ENCODE results near the gene CYLD.

The CYLD gene

DNA sequence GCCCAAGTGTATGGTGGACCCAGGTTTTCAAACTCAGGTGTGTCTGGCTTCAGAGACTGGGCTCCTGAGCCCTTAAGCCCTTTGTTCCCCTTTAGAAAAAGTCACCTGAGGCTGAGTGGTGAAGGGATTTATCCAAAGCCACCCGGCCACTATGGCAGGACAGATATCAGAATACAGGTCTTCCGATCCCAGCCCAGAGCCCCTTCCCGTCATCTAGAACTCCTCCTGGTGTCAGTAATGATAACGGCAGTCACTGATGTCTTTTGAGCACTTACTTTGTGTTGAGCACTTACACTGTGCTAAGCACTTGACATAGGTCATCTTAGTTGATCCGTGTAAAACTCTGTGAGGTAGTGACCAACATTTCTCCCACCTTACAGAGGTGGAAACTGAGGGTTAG lies 31.9 kb upstream of the CYLD start:
- no peak overlapping the region for H3K4me2 ChIP-seq (ENCODE audit: low read length)
- TF ChIP-seq, protein P1, sequence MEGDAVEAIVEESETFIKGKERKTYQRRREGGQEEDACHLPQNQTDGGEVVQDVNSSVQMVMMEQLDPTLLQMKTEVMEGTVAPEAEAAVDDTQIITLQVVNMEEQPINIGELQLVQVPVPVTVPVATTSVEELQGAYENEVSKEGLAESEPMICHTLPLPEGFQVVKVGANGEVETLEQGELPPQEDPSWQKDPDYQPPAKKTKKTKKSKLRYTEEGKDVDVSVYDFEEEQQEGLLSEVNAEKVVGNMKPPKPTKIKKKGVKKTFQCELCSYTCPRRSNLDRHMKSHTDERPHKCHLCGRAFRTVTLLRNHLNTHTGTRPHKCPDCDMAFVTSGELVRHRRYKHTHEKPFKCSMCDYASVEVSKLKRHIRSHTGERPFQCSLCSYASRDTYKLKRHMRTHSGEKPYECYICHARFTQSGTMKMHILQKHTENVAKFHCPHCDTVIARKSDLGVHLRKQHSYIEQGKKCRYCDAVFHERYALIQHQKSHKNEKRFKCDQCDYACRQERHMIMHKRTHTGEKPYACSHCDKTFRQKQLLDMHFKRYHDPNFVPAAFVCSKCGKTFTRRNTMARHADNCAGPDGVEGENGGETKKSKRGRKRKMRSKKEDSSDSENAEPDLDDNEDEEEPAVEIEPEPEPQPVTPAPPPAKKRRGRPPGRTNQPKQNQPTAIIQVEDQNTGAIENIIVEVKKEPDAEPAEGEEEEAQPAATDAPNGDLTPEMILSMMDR (IDR thresholded peaks at IDR 0.05): no peak
- H3K4me3 ChIP-seq (ENCODE audit: low read depth, low read length): no peak overlapping the region
- H3K27ac ChIP-seq: no peak overlapping the region
- H3K36me3 ChIP-seq (ENCODE audit: control insufficient read depth, insufficient read depth, low read length): no peaks in the 10 kb centered on the region
- no peak overlapping the region for H2AFZ ChIP-seq
- no peaks in the 10 kb centered on the region for H3K4me1 ChIP-seq
- H3K27me3 ChIP-seq (ENCODE audit: control insufficient read depth, insufficient read depth, low read length): no peaks in the 10 kb centered on the region
- no peak overlapping the region for H3K9ac ChIP-seq
- no peaks in the 10 kb centered on the region for H3K79me2 ChIP-seq
- no peaks in the 10 kb centered on the region for H3K9me3 ChIP-seq (ENCODE audit: control insufficient read depth, low read length)

DNA sequence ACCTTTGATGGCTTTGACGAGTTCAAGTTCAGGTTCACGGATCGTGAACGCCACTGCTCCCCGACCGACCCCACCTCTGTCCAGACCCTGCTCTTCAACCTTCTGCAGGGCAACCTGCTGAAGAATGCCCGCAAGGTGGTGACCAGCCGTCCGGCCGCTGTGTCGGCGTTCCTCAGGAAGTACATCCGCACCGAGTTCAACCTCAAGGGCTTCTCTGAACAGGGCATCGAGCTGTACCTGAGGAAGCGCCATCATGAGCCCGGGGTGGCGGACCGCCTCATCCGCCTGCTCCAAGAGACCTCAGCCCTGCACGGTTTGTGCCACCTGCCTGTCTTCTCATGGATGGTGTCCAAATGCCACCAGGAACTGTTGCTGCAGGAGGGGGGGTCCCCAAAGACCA lies 30.8 kb upstream of the CYLD start:
- Histone ChIP-seq H3K27ac (no peak overlapping the region), H3K4me1 (no peaks in the 10 kb centered on the region), H3K79me2 (no peaks in the 10 kb centered on the region), H3K9me3 (ENCODE audit: control insufficient read depth, low read length) (no peaks in the 10 kb centered on the region), H3K27me3 (ENCODE audit: control insufficient read depth, insufficient read depth, low read length) (no peaks in the 10 kb centered on the region), H3K36me3 (ENCODE audit: control insufficient read depth, insufficient read depth, low read length) (no peaks in the 10 kb centered on the region), H2AFZ (no peak overlapping the region), H3K9ac (no peak overlapping the region), H3K4me2 (ENCODE audit: low read length) (no peak overlapping the region), H3K4me3 (ENCODE audit: low read depth, low read length) (no peak overlapping the region)
- TF ChIP-seq, protein P1 (IDR thresholded peaks at IDR 0.05): no peak

DNA sequence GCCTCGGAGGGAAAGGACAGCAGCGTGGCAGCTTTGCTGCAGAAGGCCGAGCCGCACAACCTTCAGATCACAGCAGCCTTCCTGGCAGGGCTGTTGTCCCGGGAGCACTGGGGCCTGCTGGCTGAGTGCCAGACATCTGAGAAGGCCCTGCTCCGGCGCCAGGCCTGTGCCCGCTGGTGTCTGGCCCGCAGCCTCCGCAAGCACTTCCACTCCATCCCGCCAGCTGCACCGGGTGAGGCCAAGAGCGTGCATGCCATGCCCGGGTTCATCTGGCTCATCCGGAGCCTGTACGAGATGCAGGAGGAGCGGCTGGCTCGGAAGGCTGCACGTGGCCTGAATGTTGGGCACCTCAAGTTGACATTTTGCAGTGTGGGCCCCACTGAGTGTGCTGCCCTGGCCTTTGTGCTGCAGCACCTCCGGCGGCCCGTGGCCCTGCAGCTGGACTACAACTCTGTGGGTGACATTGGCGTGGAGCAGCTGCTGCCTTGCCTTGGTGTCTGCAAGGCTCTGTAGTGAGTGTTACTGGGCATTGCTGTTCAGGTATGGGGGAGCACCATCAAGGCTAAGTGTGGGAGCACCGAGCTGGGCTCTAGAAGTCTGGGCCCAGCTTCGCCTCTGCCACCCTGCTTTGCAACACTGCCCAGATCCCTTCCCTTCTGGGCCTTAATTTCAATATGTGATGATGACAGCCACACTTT lies 29.9 kb upstream of the CYLD start:
- H3K9ac ChIP-seq: no peak overlapping the region
- no peak overlapping the region for H3K4me3 ChIP-seq (ENCODE audit: low read depth, low read length)
- H3K9me3 ChIP-seq (ENCODE audit: control insufficient read depth, low read length): no peaks in the 10 kb centered on the region
- TF ChIP-seq, protein P1 (IDR thresholded peaks at IDR 0.05): no peak
- H3K27ac ChIP-seq: no peak overlapping the region
- H3K4me1 ChIP-seq: no peaks in the 10 kb centered on the region
- no peaks in the 10 kb centered on the region for H3K27me3 ChIP-seq (ENCODE audit: control insufficient read depth, insufficient read depth, low read length)
- no peak overlapping the region for H2AFZ ChIP-seq
- H3K36me3 ChIP-seq (ENCODE audit: control insufficient read depth, insufficient read depth, low read length): no peaks in the 10 kb centered on the region
- no peak overlapping the region for H3K4me2 ChIP-seq (ENCODE audit: low read length)
- H3K79me2 ChIP-seq: no peaks in the 10 kb centered on the region

DNA sequence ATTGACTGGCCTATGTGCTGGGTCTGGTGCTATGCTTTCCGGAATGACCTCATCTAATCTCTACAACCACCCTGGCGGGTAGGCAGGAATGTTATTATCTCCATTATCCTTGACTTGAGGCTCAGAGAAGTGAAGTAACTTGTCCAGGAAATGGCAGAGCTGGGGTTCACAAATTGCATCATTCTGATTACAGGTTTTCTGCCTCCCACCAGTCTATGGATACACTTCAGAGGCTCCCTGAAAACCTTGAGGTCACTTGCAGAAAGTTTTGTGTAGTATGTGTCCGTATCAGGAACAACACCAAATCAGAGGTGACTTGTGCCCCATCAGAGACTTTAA lies 29.4 kb upstream of the CYLD start:
- no peak overlapping the region for H2AFZ ChIP-seq
- no peaks in the 10 kb centered on the region for H3K36me3 ChIP-seq (ENCODE audit: control insufficient read depth, insufficient read depth, low read length)
- H3K27ac ChIP-seq: no peak overlapping the region
- no peaks in the 10 kb centered on the region for H3K79me2 ChIP-seq
- H3K9ac ChIP-seq: no peak overlapping the region
- no peaks in the 10 kb centered on the region for H3K9me3 ChIP-seq (ENCODE audit: control insufficient read depth, low read length)
- no peak overlapping the region for H3K4me2 ChIP-seq (ENCODE audit: low read length)
- H3K4me3 ChIP-seq (ENCODE audit: low read depth, low read length): no peak overlapping the region
- H3K4me1 ChIP-seq: no peaks in the 10 kb centered on the region
- TF ChIP-seq, protein P1 (IDR thresholded peaks at IDR 0.05): no peak
- H3K27me3 ChIP-seq (ENCODE audit: control insufficient read depth, insufficient read depth, low read length): no peaks in the 10 kb centered on the region

DNA sequence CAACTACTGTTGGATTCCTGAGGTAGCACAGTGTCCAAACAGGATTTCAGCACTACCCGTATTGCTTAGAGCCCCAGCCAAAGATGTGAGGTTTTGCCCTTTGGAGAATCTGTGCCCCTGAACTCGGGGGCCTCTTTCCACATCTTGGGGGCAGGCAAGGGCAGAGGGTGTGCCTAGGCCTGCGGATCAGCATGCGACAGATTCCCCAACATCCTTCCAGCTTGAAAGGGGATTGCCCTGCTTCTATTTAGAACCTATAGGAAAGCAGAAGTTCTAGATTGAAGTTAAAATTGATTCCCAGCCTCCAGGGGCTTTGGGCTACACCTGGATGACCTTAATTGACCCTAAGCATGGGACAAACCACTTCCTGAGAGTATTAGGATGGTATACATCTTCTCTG lies 28.9 kb upstream of the CYLD start:
- TF ChIP-seq, protein P1 (IDR thresholded peaks at IDR 0.05): no peak
- no peak overlapping the region for H3K4me2 ChIP-seq (ENCODE audit: low read length)
- H3K79me2 ChIP-seq: no peaks in the 10 kb centered on the region
- no peaks in the 10 kb centered on the region for H3K9me3 ChIP-seq (ENCODE audit: control insufficient read depth, low read length)
- H3K27ac ChIP-seq: no peak overlapping the region
- no peak overlapping the region for H2AFZ ChIP-seq
- no peaks in the 10 kb centered on the region for H3K27me3 ChIP-seq (ENCODE audit: control insufficient read depth, insufficient read depth, low read length)
- H3K9ac ChIP-seq: no peak overlapping the region
- no peak overlapping the region for H3K4me3 ChIP-seq (ENCODE audit: low read depth, low read length)
- H3K4me1 ChIP-seq: no peaks in the 10 kb centered on the region
- no peaks in the 10 kb centered on the region for H3K36me3 ChIP-seq (ENCODE audit: control insufficient read depth, insufficient read depth, low read length)

All from parathyroid adenoma (tissue), 2 donors.